Fibroblast of pulmonary artery (primary cell): ENCODE measurements around the gene MYO10.
"Not testable (repeated sequence)": the region's sequence is repeated elsewhere in the genome, so short reads cannot be mapped to it uniquely, and the experiment has no call there.

ENCODE experiments used
- DNase-seq: peaks from one replicate; pipeline ENCODE4 v3.0.0-alpha.2; 2010; ENCODE audit warnings: low read depth
- H3K4me3 ChIP-seq: replicated peaks from 2 replicates; pipeline ENCODE4 v1.5.1; 2011; ENCODE audit warnings: low read depth, mild to moderate bottlenecking, control low read depth, low read length, moderate library complexity
- TF ChIP-seq, protein P1 (sequence below): IDR thresholded peaks from 2 replicates; pipeline ENCODE4 v1.5.1; 2011; ENCODE audit warnings: mild to moderate bottlenecking, control low read depth, low read length, inconsistent platforms; ENCODE audit errors: missing control alignments

The MYO10 gene

GRCh38 chr5:16744164-16744880 is 191.8 kb downstream of the MYO10 start:
- TF ChIP-seq, protein P1, sequence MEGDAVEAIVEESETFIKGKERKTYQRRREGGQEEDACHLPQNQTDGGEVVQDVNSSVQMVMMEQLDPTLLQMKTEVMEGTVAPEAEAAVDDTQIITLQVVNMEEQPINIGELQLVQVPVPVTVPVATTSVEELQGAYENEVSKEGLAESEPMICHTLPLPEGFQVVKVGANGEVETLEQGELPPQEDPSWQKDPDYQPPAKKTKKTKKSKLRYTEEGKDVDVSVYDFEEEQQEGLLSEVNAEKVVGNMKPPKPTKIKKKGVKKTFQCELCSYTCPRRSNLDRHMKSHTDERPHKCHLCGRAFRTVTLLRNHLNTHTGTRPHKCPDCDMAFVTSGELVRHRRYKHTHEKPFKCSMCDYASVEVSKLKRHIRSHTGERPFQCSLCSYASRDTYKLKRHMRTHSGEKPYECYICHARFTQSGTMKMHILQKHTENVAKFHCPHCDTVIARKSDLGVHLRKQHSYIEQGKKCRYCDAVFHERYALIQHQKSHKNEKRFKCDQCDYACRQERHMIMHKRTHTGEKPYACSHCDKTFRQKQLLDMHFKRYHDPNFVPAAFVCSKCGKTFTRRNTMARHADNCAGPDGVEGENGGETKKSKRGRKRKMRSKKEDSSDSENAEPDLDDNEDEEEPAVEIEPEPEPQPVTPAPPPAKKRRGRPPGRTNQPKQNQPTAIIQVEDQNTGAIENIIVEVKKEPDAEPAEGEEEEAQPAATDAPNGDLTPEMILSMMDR, result no peak
- no peak overlapping the region for H3K4me3 ChIP-seq
- DNase-seq, result no peak

- TF ChIP-seq, protein P1, result no peak
- peak; percentile 54 for DNase-seq
- no peak overlapping the region for H3K4me3 ChIP-seq
Observed at GRCh38 chr5:16742938-16743337, 193.2 kb downstream of the MYO10 start.

- TF ChIP-seq, protein P1, result no peak
- H3K4me3 ChIP-seq, result peak overlapping the region; percentile 4
- DNase-seq, result peak; percentile 69
Observed at GRCh38 chr5:16740811-16741392, 195.2 kb downstream of the MYO10 start.

GRCh38 chr5:16740066-16740810 is 195.8 kb downstream of the MYO10 start:
- H3K4me3 ChIP-seq, result no peak overlapping the region
- no peak for DNase-seq
- TF ChIP-seq, protein P1, result no peak

GRCh38 chr5:16738393-16738792 is 197.7 kb downstream of the MYO10 start:
- DNase-seq, H3K4me3 ChIP-seq: not testable (repeated sequence)

- TF ChIP-seq, protein P1, result no peak
- H3K4me3 ChIP-seq, result no peak overlapping the region
- DNase-seq, result no peak
Observed at GRCh38 chr5:16737620-16738364, 198.3 kb downstream of the MYO10 start.

- no peak for DNase-seq
- TF ChIP-seq, protein P1, result no peak
- H3K4me3 ChIP-seq, result no peak overlapping the region
Observed at GRCh38 chr5:16737209-16737608, 198.9 kb downstream of the MYO10 start.
